Mononuclear cell (primary cell): ENCODE results near the gene TRAF2. TPM values are rescaled to one million over a fixed set of nuclear protein-coding genes. Genes with fewer than 3 reads are reported as not detected.

Source experiments
- H3K27me3 ChIP-seq: 2 replicates; pipeline ENCODE4 v1.6.0; 2011; ENCODE audit warnings: low read length, control low read depth; ENCODE audit not compliant: insufficient read depth
- H3K4me1 ChIP-seq: 2 replicates; pipeline ENCODE4 v1.5.1; 2011; ENCODE audit warnings: mild to moderate bottlenecking, low read length, control low read depth; ENCODE audit not compliant: insufficient read depth
- H3K4me3 ChIP-seq: 2 replicates; pipeline ENCODE4 v1.5.1; 2011; ENCODE audit warnings: mild to moderate bottlenecking, low read length, moderate library complexity
- H3K9me3 ChIP-seq: 2 replicates; pipeline ENCODE4 v1.5.1; 2011; ENCODE audit warnings: low read depth, mild to moderate bottlenecking, control low read depth, low read length
- total RNA-seq: library from RNA; depleted of rRNA; stranded (reverse); fragments of >200 nt; gene quantifications from one replicate; pipeline ENCODE4 v1.2.3, GENCODE V29; 2012

TRAF2 gene
- total RNA-seq, 1 donor: 6.4 TPM

DNA sequence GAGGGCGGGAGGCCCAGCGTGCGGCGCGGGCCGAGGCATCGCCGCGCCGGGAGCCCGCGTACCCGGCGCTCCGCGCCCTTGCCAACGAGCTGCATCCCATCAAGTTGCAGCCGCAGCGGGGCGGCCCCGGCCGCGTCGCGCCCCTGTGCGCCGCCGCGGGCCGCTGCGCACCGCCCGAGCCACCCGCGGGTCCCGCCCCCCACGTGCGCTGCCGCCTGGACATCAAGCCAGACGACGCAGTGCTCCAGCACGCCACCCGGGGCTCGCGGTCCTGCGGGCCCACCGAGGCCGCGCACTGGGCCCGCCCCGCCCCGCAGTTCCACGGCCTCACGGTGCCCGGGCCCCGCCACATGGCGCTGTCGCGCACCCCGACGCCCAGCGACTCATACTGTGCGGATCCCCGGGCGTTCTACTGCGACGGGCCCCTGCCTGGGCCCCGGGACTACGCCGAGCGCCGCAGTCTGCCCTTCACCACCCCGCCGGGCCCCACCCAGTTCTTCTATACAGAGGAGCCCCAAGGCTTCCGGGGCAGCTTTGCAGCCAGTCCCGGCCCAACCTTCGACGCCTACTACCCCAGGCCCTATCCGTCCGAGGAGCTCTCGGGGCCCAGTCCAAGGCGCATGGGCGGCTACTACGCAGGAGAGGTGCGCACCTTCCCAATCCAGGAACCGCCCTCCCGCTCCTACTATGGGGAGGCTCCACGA is 41.4 kb upstream of the TRAF2 start:
- Histone ChIP-seq H3K9me3 (no peaks in the 10 kb centered on the region), H3K4me3 (no peak overlapping the region), H3K27me3 (peaks cover 22% of the 10 kb centered on the region), H3K4me1 (peaks cover 51% of the 10 kb centered on the region)

DNA sequence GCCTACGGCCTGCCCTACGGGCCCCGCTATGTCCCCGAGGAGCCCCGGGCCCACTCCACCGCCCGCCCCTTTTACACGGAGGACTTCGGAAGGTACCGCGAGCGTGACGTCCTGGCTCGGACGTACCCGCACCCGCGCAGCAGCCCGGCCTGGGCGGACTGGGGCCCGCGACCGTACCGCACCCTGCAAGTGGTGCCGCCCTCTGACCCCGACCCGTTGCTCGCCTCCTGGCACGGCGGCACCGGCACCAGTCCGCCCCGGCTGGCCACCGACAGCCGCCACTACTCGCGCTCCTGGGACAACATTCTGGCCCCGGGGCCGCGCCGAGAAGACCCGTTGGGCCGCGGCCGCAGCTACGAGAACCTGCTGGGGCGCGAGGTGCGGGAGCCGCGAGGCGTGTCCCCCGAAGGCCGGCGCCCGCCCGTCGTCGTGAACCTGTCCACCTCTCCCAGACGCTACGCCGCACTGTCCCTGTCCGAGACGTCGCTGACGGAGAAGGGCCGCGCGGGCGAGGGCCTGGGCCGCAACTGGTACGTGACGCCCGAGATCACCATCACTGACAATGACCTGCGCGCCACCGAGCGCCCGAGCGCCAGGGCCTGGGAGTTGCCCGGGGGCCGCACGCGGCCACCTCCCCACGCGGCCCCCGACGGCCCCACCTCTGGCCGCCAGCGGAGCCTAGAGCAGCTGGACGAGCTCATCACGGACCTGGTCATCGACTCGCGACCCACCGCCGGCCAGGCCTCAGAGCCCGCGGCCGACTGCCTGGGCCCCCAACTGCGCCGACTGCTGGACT is 40.7 kb upstream of the TRAF2 start:
- H3K4me3 ChIP-seq: no peak overlapping the region
- H3K27me3 ChIP-seq: peaks cover 22% of the 10 kb centered on the region
- no peaks in the 10 kb centered on the region for H3K9me3 ChIP-seq
- H3K4me1 ChIP-seq: peaks cover 57% of the 10 kb centered on the region

DNA sequence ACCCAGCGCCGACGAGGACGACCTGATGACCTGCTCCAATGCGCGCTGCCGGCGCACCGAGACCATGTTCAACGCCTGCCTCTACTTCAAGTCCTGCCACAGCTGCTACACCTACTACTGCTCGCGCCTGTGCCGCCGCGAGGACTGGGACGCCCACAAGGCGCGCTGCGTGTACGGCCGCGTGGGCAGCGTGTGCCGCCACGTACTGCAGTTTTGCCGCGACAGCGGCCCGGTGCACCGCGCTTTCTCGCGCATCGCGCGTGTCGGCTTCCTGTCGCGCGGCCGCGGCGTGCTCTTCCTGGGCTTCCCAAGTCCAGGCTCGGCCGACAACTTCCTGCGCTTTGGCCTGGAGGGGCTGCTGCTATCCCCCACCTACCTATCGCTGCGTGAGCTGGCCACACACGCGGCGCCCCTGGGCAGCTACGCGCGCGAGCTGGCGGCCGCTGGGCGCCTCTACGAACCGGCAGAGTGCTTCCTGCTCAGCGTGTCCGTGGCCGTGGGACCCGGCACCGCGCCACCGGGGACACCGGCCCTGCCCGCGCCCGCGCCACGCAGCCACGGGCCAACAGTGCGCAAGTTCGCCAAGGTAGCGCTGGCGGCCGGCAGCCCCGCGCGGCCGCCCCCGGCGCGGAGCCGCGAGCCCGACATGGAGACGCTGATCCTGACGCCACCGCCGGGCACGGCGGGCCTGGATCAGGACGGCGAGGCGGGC is 39.8 kb upstream of the TRAF2 start:
- Histone ChIP-seq H3K27me3 (peaks cover 22% of the 10 kb centered on the region), H3K9me3 (no peaks in the 10 kb centered on the region), H3K4me1 (peaks cover 56% of the 10 kb centered on the region), H3K4me3 (no peak overlapping the region)

DNA sequence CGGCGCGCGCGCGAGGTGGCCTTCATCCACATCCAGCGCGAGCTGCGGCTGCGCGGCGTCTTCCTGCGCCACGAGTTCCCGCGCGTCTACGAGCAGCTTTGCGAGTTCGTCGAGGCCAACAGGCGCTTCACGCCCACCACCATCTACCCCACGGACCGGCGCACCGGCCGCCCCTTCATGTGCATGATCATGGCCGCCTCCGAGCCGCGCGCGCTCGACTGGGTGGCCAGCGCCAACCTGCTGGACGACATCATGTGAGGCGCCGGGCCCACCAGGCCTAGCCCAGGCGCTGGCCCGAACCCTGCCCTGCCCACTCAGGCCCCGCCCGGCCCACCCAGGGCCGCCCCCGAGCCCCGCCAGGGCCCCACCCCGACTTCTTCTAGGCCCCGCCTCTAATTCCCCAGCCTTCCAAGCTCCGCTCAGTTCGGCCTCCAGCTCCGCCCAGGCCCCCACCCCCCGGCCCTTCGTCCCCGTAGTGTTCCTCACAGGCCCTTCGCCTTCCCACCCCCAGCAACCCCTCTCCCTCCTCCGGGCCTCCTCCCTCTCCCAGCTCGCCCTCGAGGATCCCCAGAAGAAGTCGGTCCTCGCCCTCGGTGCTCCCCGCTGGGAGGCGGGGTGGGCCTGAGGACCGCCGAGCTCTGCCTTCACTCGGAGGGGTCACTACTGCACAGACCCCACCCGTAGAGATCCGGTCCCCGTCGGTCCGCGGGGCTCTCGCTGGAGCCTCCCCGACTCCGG is 39.1 kb upstream of the TRAF2 start:
- peaks cover 22% of the 10 kb centered on the region for H3K27me3 ChIP-seq
- no peaks in the 10 kb centered on the region for H3K9me3 ChIP-seq
- H3K4me3 ChIP-seq: peak overlapping the region; percentile 41
- H3K4me1 ChIP-seq: peaks cover 49% of the 10 kb centered on the region

DNA sequence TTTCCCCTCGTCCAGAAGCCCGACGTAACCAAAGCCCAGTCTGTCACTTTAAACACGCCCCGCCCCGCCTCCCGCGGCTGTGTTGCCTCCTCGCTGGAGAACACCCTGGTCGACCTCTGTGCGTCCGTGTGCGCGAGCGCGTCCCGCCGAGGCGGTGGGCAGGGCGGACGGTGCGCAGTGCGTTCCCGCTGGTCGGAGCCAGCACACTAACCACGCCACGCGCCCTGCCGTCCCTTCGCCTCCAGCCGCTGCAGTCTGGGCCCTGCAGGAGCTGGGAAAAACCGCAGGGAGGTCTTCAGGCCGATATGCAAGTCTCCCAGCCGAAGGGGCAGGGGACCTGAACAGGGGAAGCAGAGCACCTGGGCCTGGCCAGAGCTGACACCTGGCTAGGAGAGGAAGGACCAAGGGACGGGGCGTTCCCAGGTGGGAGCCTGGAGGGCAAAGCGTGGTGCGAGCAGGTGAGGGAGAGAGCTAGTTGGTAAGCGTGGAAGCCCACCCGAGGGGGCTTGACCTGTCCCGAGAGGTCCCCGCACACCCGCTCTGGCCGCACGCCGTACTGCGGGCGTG is 38.4 kb upstream of the TRAF2 start:
- peaks cover 22% of the 10 kb centered on the region for H3K27me3 ChIP-seq
- H3K9me3 ChIP-seq: no peaks in the 10 kb centered on the region
- H3K4me3 ChIP-seq: peak overlapping the region; percentile 41
- H3K4me1 ChIP-seq: peaks cover 44% of the 10 kb centered on the region

DNA sequence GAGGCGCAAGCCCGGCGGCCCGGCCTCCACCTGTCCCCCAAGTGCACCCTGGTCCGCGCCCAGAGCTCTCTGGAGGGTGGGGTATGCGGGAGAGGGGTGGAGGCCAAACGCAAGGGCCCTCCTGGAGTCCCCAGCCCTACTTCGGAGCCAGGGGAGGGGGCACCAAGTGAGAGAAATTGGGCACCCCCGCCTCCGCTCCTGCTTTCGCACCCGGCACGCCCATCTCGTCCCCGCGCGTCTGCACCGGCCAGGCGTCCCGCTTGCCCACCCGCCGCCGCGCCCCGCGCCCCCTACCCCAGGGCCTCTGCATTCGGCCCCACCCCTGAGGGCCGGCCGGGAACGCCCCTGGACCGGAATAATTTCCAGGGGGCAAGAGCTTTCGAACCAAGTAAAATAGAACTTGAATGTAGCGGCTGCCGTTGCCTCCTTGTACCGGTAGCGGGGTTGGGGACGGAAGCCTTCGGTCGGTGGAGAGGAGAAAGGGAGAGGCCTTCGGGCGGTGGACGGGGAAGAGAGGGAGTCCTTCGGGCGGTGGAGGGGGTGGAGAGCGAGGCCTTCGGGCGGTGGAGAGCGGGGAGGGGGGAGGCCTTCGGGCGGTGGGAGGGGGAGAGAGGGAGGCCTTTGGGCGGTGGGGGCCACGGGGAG is 37.8 kb upstream of the TRAF2 start:
- no peaks in the 10 kb centered on the region for H3K9me3 ChIP-seq
- peaks cover 38% of the 10 kb centered on the region for H3K4me1 ChIP-seq
- peak overlapping the region; percentile 67 for H3K4me3 ChIP-seq
- H3K27me3 ChIP-seq: peaks cover 22% of the 10 kb centered on the region

DNA sequence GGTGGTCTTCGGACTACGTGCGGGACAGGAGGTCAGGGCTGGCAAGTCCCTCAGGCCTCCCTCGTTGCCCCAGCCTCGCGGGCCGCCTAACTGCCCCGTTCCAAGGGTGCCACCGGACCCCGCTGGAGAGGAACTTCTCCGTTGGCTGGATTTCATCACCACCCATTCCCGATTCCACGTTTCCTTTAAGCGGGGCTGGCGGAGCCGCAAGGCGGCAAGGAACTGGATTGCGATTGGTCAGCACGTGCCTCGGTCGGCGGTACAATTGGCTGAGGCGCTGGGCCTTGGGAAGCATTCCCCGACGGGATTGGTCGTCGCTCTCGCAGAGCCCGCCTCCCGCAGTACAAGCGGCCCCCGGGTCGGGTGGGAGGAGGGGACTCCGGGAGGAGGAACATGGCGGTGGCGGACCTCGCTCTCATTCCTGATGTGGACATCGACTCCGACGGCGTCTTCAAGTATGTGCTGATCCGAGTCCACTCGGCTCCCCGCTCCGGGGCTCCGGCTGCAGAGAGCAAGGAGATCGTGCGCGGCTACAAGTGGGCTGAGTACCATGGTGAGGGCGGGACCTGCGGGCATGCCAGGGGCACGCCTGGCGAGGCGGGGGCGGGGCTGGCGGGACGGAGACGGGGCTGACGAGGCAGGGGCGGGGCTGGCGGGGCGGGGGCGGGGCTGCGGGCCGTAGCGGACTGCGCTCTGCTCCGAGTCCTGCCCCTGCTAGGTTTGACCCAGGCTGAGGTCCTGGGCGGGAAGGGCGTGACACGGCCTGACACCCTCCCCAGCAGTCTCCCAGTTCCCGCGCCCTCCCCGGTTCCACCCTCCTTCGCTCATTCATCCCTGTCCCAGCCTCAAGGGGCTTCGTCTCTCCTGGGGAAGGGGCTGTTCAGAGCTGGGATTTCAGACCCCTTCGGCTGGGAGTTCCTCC is 37.0 kb upstream of the TRAF2 start, which contains the start of gene PHPT1:
Gene PHPT1, plus strand, starts transcription at position 372 of the 922 bp plus-strand sequence. Its CDS starts 22 bp downstream, at position 394.
- Histone ChIP-seq H3K27me3 (peaks cover 18% of the 10 kb centered on the region), H3K4me3 (peak within 1 kb of the TSS; percentile 67), H3K4me1 (peaks cover 33% of the 10 kb centered on the region), H3K9me3 (no peaks in the 10 kb centered on the region)

DNA sequence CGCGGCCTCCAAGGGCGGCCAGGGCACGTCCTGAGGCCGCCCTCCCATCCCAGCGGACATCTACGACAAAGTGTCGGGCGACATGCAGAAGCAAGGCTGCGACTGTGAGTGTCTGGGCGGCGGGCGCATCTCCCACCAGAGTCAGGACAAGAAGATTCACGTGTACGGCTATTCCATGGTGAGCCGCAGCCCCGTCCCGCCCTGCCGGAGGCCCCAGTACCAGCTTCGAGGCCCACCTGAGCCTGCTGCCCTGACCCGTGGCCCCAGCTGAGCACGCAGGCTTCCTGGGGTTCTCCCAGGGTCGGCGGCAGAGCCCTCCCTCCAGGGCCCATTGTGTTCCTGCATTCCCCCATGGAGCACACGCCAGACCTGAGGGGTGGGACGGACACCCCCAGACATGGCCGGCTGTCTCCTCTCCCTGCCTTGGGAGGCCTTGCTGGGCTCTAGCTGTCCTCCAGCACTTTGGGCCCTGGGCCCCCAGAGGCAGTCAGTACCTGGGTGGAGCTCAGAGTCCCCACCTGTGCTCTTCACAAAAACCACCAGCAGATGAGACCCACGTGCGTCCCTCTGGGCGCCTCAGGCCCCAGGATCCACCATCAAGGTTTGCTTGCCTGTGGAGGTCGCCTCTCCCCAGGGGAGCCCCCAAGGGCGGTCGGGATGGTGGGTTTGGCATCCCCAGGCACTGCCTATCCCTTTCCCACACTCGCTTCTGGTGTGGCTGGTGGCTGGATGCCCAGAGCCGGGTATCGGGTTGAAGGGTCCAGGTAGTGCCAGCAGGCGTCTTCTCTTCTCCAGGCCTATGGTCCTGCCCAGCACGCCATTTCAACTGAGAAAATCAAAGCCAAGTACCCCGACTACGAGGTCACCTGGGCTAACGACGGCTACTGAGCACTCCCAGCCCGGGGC is 36.1 kb upstream of the TRAF2 start:
- H3K27me3 ChIP-seq: peaks cover 16% of the 10 kb centered on the region
- H3K4me1 ChIP-seq: peaks cover 32% of the 10 kb centered on the region
- H3K9me3 ChIP-seq: no peaks in the 10 kb centered on the region
- H3K4me3 ChIP-seq: peak overlapping the region; percentile 20

DNA sequence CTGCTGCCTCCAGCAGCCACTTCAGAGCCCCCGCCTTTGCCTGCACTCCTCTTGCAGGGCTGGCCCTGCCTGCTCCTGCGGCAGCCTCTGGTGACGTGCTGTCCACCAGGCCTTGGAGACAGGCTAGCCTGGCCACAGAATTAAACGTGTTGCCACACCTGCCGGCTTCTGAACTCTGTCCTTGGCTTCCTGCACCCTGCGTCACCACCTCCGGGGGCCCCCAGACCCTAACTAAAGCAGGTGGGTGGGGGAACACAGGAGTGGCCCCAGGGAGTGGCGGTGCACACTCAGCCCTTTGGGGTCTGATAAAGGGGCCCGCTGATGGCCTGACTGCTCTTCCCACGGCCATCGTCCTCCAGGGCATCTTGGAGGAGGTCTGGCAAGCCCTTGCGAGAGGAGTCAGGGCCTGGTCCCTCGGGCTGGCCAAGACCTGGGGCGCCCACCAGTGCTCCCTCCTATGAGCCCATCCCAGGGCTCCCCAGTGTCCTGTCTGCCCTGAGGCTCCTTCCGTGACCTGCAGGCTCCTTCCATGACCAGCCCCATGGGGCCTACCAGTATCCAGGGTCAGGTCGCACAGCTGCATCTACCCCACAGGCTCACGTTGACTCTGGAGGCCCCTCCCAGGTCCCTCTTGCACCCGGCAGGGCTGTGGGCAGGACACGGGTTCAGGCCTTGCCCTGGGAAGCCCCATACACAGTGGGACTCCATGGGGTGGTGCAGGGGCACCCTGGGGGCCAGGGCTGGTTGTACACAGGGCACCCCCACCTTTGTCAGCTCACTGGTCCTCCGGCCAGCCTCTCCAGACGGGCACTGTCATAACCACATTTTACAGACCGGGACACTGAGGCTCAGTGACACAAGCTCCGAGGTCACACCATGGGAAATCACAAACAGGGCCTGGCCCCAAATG is 35.2 kb upstream of the TRAF2 start:
- Histone ChIP-seq H3K27me3 (peaks cover 8% of the 10 kb centered on the region), H3K9me3 (no peaks in the 10 kb centered on the region), H3K4me3 (no peak overlapping the region), H3K4me1 (peaks cover 32% of the 10 kb centered on the region)

DNA sequence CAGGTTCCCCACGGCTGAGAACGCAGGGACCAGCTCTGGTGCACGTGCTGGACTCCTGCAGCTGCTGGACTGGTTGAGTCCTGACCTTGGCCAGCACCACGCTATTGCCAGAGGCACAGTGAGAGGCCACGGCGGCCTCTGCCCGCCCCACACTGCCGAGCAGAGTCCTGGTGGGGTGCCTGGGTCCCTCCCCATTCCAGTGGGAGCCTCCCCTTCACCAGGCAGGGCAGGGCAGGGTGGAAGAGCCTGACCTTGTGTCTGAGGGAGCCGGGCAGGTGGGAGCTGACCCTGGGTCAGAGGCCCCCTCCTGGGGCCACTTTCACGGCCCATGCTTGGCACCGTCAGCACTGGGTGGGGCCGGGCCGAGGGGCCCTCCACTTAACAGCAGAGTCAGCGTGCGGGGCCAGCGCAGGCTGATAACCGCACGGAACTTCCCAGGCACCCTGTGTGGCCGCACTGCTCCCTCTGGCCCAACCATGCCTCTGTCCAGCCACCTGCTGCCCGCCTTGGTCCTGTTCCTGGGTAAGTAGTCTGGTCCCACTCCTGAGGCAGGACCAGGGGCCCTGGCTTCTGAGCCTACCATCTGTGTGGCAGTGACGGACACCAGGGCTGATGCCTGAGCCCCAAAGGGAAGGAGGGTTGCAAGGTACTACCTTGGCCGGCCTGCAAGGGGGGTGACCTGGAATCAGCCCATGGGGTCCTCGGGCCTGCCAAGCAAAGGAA is 34.2 kb upstream of the TRAF2 start, which contains the start of gene MAMDC4:
Gene MAMDC4, plus strand, starts transcription at position 406 of the 723 bp plus-strand sequence. Its CDS starts 71 bp downstream, at position 477.
- H3K4me1 ChIP-seq: peaks cover 22% of the 10 kb centered on the region
- no peaks in the 10 kb centered on the region for H3K9me3 ChIP-seq
- H3K27me3 ChIP-seq: peaks cover 5% of the 10 kb centered on the region
- H3K4me3 ChIP-seq: no peak within 1 kb of the TSS
